MM.1S (cell line): ENCODE results near the gene XYLT1.

ENCODE experiments used
- DNase-seq: peaks from one replicate; pipeline ENCODE4 v3.0.0-alpha.2; 2015
- H2AFZ ChIP-seq: fragments of 300-600 bp; sonication (generic); 2 replicates; pipeline ENCODE4 v1.6.0; 2016; ENCODE audit warnings: antibody characterized with exemption, low read length
- H3F3A ChIP-seq: fragments of 300-600 bp; sonication (generic); 2 replicates; pipeline ENCODE4 v1.6.1; 2016; ENCODE audit warnings: mild to moderate bottlenecking, antibody characterized with exemption, low read length, moderate library complexity, mixed read lengths; ENCODE audit not compliant: insufficient read depth
- H3K27ac ChIP-seq: fragments of 300-600 bp; sonication (generic); 2 replicates; pipeline ENCODE4 v1.5.1; 2016; ENCODE audit warnings: mild to moderate bottlenecking, low read length
- H3K27me3 ChIP-seq: fragments of 300-600 bp; sonication (generic); replicated peaks from 2 replicates; pipeline ENCODE4 v1.6.0; 2016; ENCODE audit warnings: low read length; ENCODE audit not compliant: insufficient read depth
- H3K36me3 ChIP-seq: fragments of 300-600 bp; sonication (generic); replicated peaks from 2 replicates; pipeline ENCODE4 v1.6.1; 2016; ENCODE audit warnings: mild to moderate bottlenecking, low read length, mixed read lengths; ENCODE audit not compliant: insufficient read depth
- H3K4me1 ChIP-seq: fragments of 300-600 bp; sonication (generic); 2 replicates; pipeline ENCODE4 v1.6.1; 2016; ENCODE audit warnings: low read length, mixed read lengths
- H3K4me2 ChIP-seq: fragments of 300-600 bp; sonication (generic); 2 replicates; pipeline ENCODE4 v1.6.0; 2016; ENCODE audit warnings: low read depth, low read length
- H3K4me3 ChIP-seq: fragments of 300-600 bp; sonication (generic); 2 replicates; pipeline ENCODE4 v1.5.1; 2016; ENCODE audit warnings: low read length, mixed read lengths
- H3K79me2 ChIP-seq: fragments of 300-600 bp; sonication (generic); 2 replicates; pipeline ENCODE4 v1.6.1; 2016; ENCODE audit warnings: mixed run types, low read length, mixed read lengths
- H3K9ac ChIP-seq: fragments of 300-600 bp; sonication (generic); 2 replicates; pipeline ENCODE4 v1.6.1; 2016; ENCODE audit warnings: low read length, mixed read lengths
- H3K9me2 ChIP-seq: fragments of 300-600 bp; sonication (generic); replicated peaks from 2 replicates; pipeline ENCODE4 v1.6.1; 2016; ENCODE audit warnings: mild to moderate bottlenecking, low read length, mixed read lengths; ENCODE audit not compliant: insufficient read depth
- H3K9me3 ChIP-seq: fragments of 300-600 bp; sonication (generic); replicated peaks from 2 replicates; pipeline ENCODE4 v1.6.1; 2016; ENCODE audit warnings: mild to moderate bottlenecking, low read length, mixed read lengths; ENCODE audit not compliant: insufficient read depth
- H4K20me1 ChIP-seq: fragments of 300-600 bp; sonication (generic); 2 replicates; pipeline ENCODE4 v1.6.1; 2016; ENCODE audit warnings: mild to moderate bottlenecking, low read length, moderate library complexity, mixed read lengths; ENCODE audit not compliant: insufficient read depth
- CTCF ChIP-seq: fragments of 300-600 bp; sonication (generic); IDR thresholded peaks from 2 replicates; pipeline ENCODE4 v1.5.1; 2016; ENCODE audit warnings: antibody characterized with exemption, low read length, mixed read lengths
- EZH2 ChIP-seq: fragments of 300-600 bp; sonication (generic); optimal IDR thresholded peaks from 2 replicates; pipeline ENCODE3; 2017; ENCODE audit warnings: low read depth, mild to moderate bottlenecking, antibody characterized with exemption, low read length, mixed read lengths
- EZH2phosphoT487 ChIP-seq: fragments of 300-600 bp; sonication (generic); IDR thresholded peaks from 2 replicates; pipeline ENCODE4 v1.6.1; 2018; ENCODE audit warnings: antibody characterized with exemption, low read length

The XYLT1 gene

GRCh38 chr16:17403156-17403809 lies 67.5 kb downstream of the XYLT1 start:
- no peak overlapping the region for H2AFZ ChIP-seq
- H3F3A ChIP-seq = no peaks in the 10 kb centered on the region

GRCh38 chr16:17397499-17397891 lies 73.3 kb downstream of the XYLT1 start:
- Histone ChIP-seq H3F3A (no peaks in the 10 kb centered on the region), H3K9me2 (no peaks in the 10 kb centered on the region), H3K9ac (no peak overlapping the region), H3K27me3 (no peaks in the 10 kb centered on the region), H2AFZ (no peak overlapping the region), H3K4me2 (no peak overlapping the region), H3K4me3 (no peak overlapping the region), H4K20me1 (no peaks in the 10 kb centered on the region; the same call in 1 of the 2 replicates), H3K79me2 (peaks cover 24% of the 10 kb centered on the region), H3K4me1 (no peaks in the 10 kb centered on the region), H3K27ac (no peak overlapping the region), H3K9me3 (no peaks in the 10 kb centered on the region), H3K36me3 (no peaks in the 10 kb centered on the region)
- TF ChIP-seq CTCF (no peak), EZH2 (no peak), EZH2phosphoT487 (no peak)
- DNase-seq = no peak

More at GRCh38 chr16:17403156-17403809, 67.5 kb downstream of the XYLT1 start:
- H3K36me3 ChIP-seq = no peaks in the 10 kb centered on the region
- no peak overlapping the region for H3K27ac ChIP-seq
- H3K4me2 ChIP-seq = no peak overlapping the region
- no peaks in the 10 kb centered on the region for H3K9me2 ChIP-seq
- no peaks in the 10 kb centered on the region for H3K4me1 ChIP-seq
- H4K20me1 ChIP-seq = no peaks in the 10 kb centered on the region
- no peak for TF ChIP-seq EZH2phosphoT487
- no peak for TF ChIP-seq EZH2
- no peak for TF ChIP-seq CTCF
- no peak overlapping the region for H3K4me3 ChIP-seq
- no peaks in the 10 kb centered on the region for H3K27me3 ChIP-seq
- H3K9ac ChIP-seq = no peak overlapping the region
- H3K9me3 ChIP-seq = no peaks in the 10 kb centered on the region
- peaks cover 25% of the 10 kb centered on the region for H3K79me2 ChIP-seq
- DNase-seq = no peak

GRCh38 chr16:17396762-17397498 lies 73.8 kb downstream of the XYLT1 start:
- Histone ChIP-seq H3K27me3 (no peaks in the 10 kb centered on the region), H3K4me1 (no peaks in the 10 kb centered on the region), H3K9me2 (no peaks in the 10 kb centered on the region), H4K20me1 (no peaks in the 10 kb centered on the region; the same call in 1 of the 2 replicates), H3K9ac (no peak overlapping the region), H3K79me2 (peaks cover 29% of the 10 kb centered on the region), H3K4me2 (no peak overlapping the region), H3K4me3 (no peak overlapping the region), H2AFZ (no peak overlapping the region), H3K27ac (no peak overlapping the region), H3K36me3 (no peaks in the 10 kb centered on the region), H3K9me3 (no peaks in the 10 kb centered on the region), H3F3A (no peaks in the 10 kb centered on the region)
- DNase-seq = no peak
- TF ChIP-seq EZH2phosphoT487 = no peak
- no peak for TF ChIP-seq CTCF
- no peak for TF ChIP-seq EZH2
